Measurements from ENCODE around the gene PLK3. TPM values are rescaled to one million over a fixed set of nuclear protein-coding genes. Genes with fewer than 3 reads are reported as not detected.

PLK3 gene
- total and polyA plus RNA-seq, 2 of the 4 experiments (the other 2 are of a cell fraction), result 15.8 to 51.6 TPM

DNA sequence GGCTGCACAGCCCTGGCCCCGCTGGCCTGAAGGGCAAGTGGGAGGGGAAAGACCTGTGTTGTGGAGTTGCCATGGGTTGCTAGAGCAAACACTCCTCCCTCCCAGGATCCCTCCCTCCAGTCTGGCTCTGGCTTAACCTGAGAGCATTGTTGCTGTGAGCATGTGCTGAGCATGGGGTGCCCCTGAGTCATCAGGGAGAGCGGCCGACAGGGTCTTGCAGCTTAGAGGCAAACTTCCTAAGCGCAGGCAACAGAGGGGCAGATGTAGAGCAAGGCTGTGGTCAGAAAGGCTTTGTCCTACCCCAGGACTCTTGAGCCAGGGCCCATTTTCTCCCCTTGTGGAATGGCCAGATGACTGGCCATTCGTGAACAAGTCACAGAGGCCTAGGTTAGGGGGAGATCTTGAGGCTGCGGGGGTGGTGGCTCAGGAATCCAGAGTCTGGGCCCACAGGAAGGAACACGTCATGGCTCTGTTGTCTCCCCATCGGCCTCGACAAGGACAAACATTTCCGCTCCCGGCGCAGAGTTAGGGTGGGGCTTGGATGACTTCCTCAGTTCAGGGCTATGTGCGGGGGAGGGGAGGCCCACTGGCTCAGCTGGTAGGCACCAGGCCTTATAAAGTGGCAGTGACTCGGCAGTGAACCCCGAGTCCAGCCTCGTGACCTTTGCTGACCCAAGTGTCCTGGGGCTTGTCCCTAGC, 7.3 kb downstream of the PLK3 start (continued):
- TF ChIP-seq ELK1 (IDR thresholded peaks at IDR 0.05; ENCODE audit: borderline replicate concordance, low read depth, low read length), result no peak
- no peak for TF ChIP-seq CHD1 (IDR thresholded peaks at IDR 0.05; ENCODE audit: low read depth, low read length)
